DMS79 (cell line): ENCODE results near the gene SAC3D1.

Experiments used
- DNase-seq: peaks from one replicate; lab custom pipeline; 2025; lab: John Stamatoyannopoulos, UW

SAC3D1 gene

DNA sequence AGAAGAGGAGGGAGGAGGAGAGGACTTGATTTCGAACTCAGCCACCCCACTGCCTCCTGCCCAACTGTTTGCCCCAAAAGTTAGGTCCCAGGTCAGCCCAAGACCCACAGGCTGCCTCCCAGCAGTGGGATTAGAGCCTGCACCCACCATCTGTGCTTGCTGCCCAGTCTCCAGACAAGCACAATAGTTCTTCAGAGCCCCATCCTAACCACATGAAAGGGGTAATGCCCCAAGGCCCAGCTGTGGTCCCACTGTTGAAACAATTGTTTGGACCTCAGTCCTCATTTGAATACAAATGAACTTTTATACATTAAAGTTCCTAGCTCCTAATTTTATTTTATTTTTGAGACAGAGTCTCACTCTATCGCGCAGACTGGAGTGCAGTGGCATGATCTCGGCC, 49.6 kb downstream of the SAC3D1 start:
- no peak for DNase-seq
